Measurements from ENCODE around the gene TYRO3.

Gene TYRO3

GRCh38 chr15:41535544-41535943, 23.5 kb upstream of the TYRO3 start:
- no peak for DNase-seq (ENCODE audit: low read depth)
- TF ChIP-seq CTCF (IDR thresholded peaks at IDR 0.05; ENCODE audit: control insufficient read depth, extremely low read depth, insufficient read depth): no peak
- no peak overlapping the region for H3K4me3 ChIP-seq (ENCODE audit: low read depth, low read length)

GRCh38 chr15:41536866-41537265, 22.1 kb upstream of the TYRO3 start:
- no peak overlapping the region for H3K4me3 ChIP-seq (ENCODE audit: low read depth, low read length)
- TF ChIP-seq CTCF (IDR thresholded peaks at IDR 0.05; ENCODE audit: control insufficient read depth, extremely low read depth, insufficient read depth): no peak
- DNase-seq (ENCODE audit: low read depth): no peak

GRCh38 chr15:41543521-41543870, 15.5 kb upstream of the TYRO3 start:
- TF ChIP-seq CTCF (IDR thresholded peaks at IDR 0.05; ENCODE audit: control insufficient read depth, extremely low read depth, insufficient read depth): no peak
- peak overlapping the region; percentile 83 for H3K4me3 ChIP-seq (ENCODE audit: low read depth, low read length)
- no peak for DNase-seq (ENCODE audit: low read depth)

- TF ChIP-seq CTCF (IDR thresholded peaks at IDR 0.05; ENCODE audit: control insufficient read depth, extremely low read depth, insufficient read depth): no peak
- H3K4me3 ChIP-seq (ENCODE audit: low read depth, low read length): peak overlapping the region; percentile 83
Observed at GRCh38 chr15:41544650-41545015, 14.4 kb upstream of the TYRO3 start.

GRCh38 chr15:41545218-41545617, 13.8 kb upstream of the TYRO3 start:
- no peak for TF ChIP-seq CTCF (IDR thresholded peaks at IDR 0.05; ENCODE audit: control insufficient read depth, extremely low read depth, insufficient read depth)
- DNase-seq (ENCODE audit: low read depth): no peak
- H3K4me3 ChIP-seq (ENCODE audit: low read depth, low read length): no peak overlapping the region

More at GRCh38 chr15:41544650-41545015, 14.4 kb upstream of the TYRO3 start:
- DNase-seq (ENCODE audit: low read depth): no peak

GRCh38 chr15:41546851-41547786, 11.9 kb upstream of the TYRO3 start:
- TF ChIP-seq CTCF (IDR thresholded peaks at IDR 0.05; ENCODE audit: control insufficient read depth, extremely low read depth, insufficient read depth): no peak
- DNase-seq (ENCODE audit: low read depth): no peak
- H3K4me3 ChIP-seq (ENCODE audit: low read depth, low read length): no peak overlapping the region

All from LNCaP clone FGC (cell line).